PC-9 (cell line): Measurements from ENCODE around the gene ANKRD6. TPM values are rescaled to one million over a fixed set of nuclear protein-coding genes. Genes with fewer than 3 reads are reported as not detected.

Experiments
- BruUV-seq: library from RNA; stranded (reverse); fragments of 400-500 nt; replicated peaks from 2 replicates; lab custom pipeline; 2021; lab: Mats Ljungman, UMichigan
- CTCF ChIA-PET: fragments of 300-600 bp; sonication (Branson Sonifier 250); formaldehyde crosslinking; loops from one replicate; lab custom pipeline; 2022; ENCODE audit warnings: antibody characterized with exemption; lab: Charles Lee
- POLR2A ChIA-PET: fragments of 300-600 bp; sonication (Branson Sonifier 250); formaldehyde crosslinking; loops from one replicate; lab custom pipeline; 2022; ENCODE audit warnings: antibody characterized with exemption; ENCODE audit not compliant: unreplicated experiment; lab: Charles Lee
- DNase-seq, 2 experiments: peaks; one replicate each; pipeline versions ENCODE4 v3.0.0 to v3.0.0-alpha.2; 2015 to 2022; ENCODE audit warnings: mixed read lengths in 1 of 2
- H2AFZ ChIP-seq: fragments of 200-600 bp; sonication (generic); 2 replicates; pipeline ENCODE4 v1.8.1; 2017; ENCODE audit warnings: antibody characterized with exemption
- H3F3A ChIP-seq: fragments of 200-600 bp; sonication (generic); 2 replicates; pipeline ENCODE4 v1.8.1; 2017; ENCODE audit warnings: antibody characterized with exemption, mild to moderate bottlenecking, low read depth; ENCODE audit not compliant: insufficient read depth
- H3K27ac ChIP-seq: fragments of 200-600 bp; sonication (generic); 2 replicates; pipeline ENCODE4 v1.6.1; 2016; ENCODE audit warnings: mixed run types
- H3K27me3 ChIP-seq: fragments of 200-600 bp; sonication (generic); 2 replicates; pipeline ENCODE4 v1.6.1; 2016; ENCODE audit warnings: low read depth, mixed run types; ENCODE audit not compliant: insufficient read depth
- H3K36me3 ChIP-seq: fragments of 200-600 bp; sonication (generic); 2 replicates; pipeline ENCODE4 v1.6.1; 2016; ENCODE audit warnings: low read depth, mixed run types
- H3K4me1 ChIP-seq: fragments of 200-600 bp; sonication (generic); replicated peaks from 2 replicates; pipeline ENCODE4 v1.6.1; 2016; ENCODE audit warnings: mixed run types; ENCODE audit not compliant: insufficient read depth
- H3K4me2 ChIP-seq: fragments of 200-600 bp; sonication (generic); 2 replicates; pipeline ENCODE4 v1.6.1; 2017; ENCODE audit warnings: mixed run types
- H3K4me3 ChIP-seq: fragments of 200-600 bp; sonication (generic); 2 replicates; pipeline ENCODE4 v1.6.1; 2016; ENCODE audit warnings: mixed run types
- H3K79me2 ChIP-seq: fragments of 200-600 bp; sonication (generic); 2 replicates; pipeline ENCODE4 v1.6.1; 2017; ENCODE audit warnings: low read depth, mixed run types
- H3K9me2 ChIP-seq: fragments of 200-600 bp; sonication (generic); 2 replicates; pipeline ENCODE4 v1.8.1; 2017; ENCODE audit warnings: mild to moderate bottlenecking; ENCODE audit not compliant: insufficient read depth
- H3K9me3 ChIP-seq: fragments of 200-600 bp; sonication (generic); 2 replicates; pipeline ENCODE4 v1.8.1; 2016; ENCODE audit warnings: low read depth; ENCODE audit not compliant: insufficient read depth
- H4K20me1 ChIP-seq: fragments of 200-600 bp; sonication (generic); 2 replicates; pipeline ENCODE4 v1.8.1; 2017; ENCODE audit not compliant: insufficient read depth
- CTCF ChIP-seq: fragments of 200-600 bp; sonication (generic); conservative IDR thresholded peaks from 2 replicates; pipeline ENCODE4 v1.6.1; 2017; ENCODE audit warnings: mixed run types, antibody characterized with exemption, mild to moderate bottlenecking, moderate library complexity
- EZH2 ChIP-seq: fragments of 200-600 bp; sonication (generic); IDR thresholded peaks from 2 replicates; pipeline ENCODE4 v1.8.0; 2017; ENCODE audit warnings: antibody characterized with exemption, low read depth
- intact Hi-C: fragments of 100-400 bp; cut with micrococcal nuclease; formaldehyde crosslinking; loops from one replicate; pipeline ENCODE4 v1.10.0; 2022; ENCODE audit not compliant: unreplicated experiment
- total RNA-seq: library from RNA; stranded (reverse); gene quantifications from 2 replicates; pipeline ENCODE4 v1.2.3, GENCODE V29; 2021

The ANKRD6 gene
- total RNA-seq, 1 experiment from 2014 or later = 1.8 TPM

DNA sequence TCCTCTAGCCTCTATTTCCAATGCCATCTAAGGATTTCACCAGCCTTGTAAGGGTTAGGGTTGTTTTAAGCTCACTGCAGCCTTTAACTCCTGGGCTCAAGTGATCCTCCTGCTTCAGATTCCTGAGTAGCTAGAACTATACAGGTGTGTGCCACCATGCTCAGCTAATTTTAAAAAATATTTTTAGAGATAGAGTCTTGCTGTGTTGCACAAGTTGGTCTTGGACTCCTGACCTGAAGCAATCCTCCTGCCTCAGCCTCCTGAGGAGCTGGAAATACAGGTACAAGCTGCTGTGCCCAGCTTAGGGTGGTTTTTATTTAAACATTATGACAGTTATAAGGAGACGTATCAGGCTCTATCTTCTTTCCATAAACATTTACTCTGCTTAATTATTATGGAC is 26.5 kb downstream of the ANKRD6 start:
- TF ChIP-seq CTCF = no peak
- TF ChIP-seq EZH2 = no peak
- CTCF ChIA-PET = interaction anchor here (0.6 kb wide), 1 partner anchor 480 kb away, joined by 3 read pairs; no protein-coding TSS in a partner anchor
- no TSS peak for BruUV-seq

GRCh38 chr6:89460713-89461112 is 27.8 kb downstream of the ANKRD6 start:
- H3K9me2 ChIP-seq = no peaks in the 10 kb centered on the region
- no peak for TF ChIP-seq EZH2
- TF ChIP-seq CTCF = no peak
- intact Hi-C loops = no loop called here
- ChIA-PET CTCF (no interaction called here), POLR2A (no interaction called here)
- no peak overlapping the region for H3K27ac ChIP-seq
- no peaks in the 10 kb centered on the region for H3K9me3 ChIP-seq
- no peaks in the 10 kb centered on the region for H3K4me1 ChIP-seq
- no peak for DNase-seq
- no peak overlapping the region for H3K4me3 ChIP-seq
- no peak overlapping the region for H3K4me2 ChIP-seq
- H3K36me3 ChIP-seq = no peaks in the 10 kb centered on the region
- H3K27me3 ChIP-seq = no peaks in the 10 kb centered on the region
- H3K79me2 ChIP-seq = no peaks in the 10 kb centered on the region
- H4K20me1 ChIP-seq = no peaks in the 10 kb centered on the region
- no peaks in the 10 kb centered on the region for H3F3A ChIP-seq
- no TSS peak for BruUV-seq
- no peak overlapping the region for H2AFZ ChIP-seq

More for the DNA sequence above, 26.5 kb downstream of the ANKRD6 start:
- no peak overlapping the region for H3K27ac ChIP-seq
- no peaks in the 10 kb centered on the region for H3K9me3 ChIP-seq
- intact Hi-C loops = no loop called here
- no peaks in the 10 kb centered on the region for H3K27me3 ChIP-seq
- H3K4me1 ChIP-seq = no peaks in the 10 kb centered on the region
- no peak overlapping the region for H3K4me2 ChIP-seq
- no peak overlapping the region for H3K4me3 ChIP-seq
- no peaks in the 10 kb centered on the region for H3K79me2 ChIP-seq
- H3K36me3 ChIP-seq = no peaks in the 10 kb centered on the region
- no peak for DNase-seq
- no peaks in the 10 kb centered on the region for H4K20me1 ChIP-seq
- no peaks in the 10 kb centered on the region for H3F3A ChIP-seq
- H2AFZ ChIP-seq = no peak overlapping the region
- H3K9me2 ChIP-seq = no peaks in the 10 kb centered on the region
- POLR2A ChIA-PET = no interaction called here

DNA sequence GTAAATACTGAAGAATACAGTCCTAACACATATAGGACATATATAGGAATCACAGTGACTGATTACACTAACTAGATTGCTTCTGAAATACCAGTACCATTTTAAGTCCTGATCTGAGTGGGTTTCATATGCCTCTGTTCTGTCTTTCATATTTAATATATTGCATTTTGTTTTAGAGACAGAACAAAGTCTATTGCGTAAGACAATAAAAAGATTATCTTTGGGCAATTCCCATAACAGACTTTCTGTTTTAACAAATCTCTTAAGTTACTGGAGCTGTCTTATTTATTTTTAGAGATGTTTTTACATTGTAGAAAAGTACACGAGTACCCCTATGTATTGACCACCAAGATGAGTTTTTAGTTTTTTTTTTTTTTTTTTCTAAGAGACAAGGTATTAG is 29.6 kb downstream of the ANKRD6 start:
- TF ChIP-seq CTCF (no peak), EZH2 (no peak)
- ChIA-PET POLR2A (no interaction called here), CTCF (no interaction called here)
- H3K4me3 ChIP-seq = no peak overlapping the region
- H3K4me2 ChIP-seq = no peak overlapping the region
- H3F3A ChIP-seq = no peaks in the 10 kb centered on the region
- H2AFZ ChIP-seq = no peak overlapping the region
- H3K79me2 ChIP-seq = no peaks in the 10 kb centered on the region
- H3K36me3 ChIP-seq = no peaks in the 10 kb centered on the region
- DNase-seq = no peak
- BruUV-seq = no TSS peak
- H3K9me2 ChIP-seq = no peaks in the 10 kb centered on the region
- no peaks in the 10 kb centered on the region for H4K20me1 ChIP-seq
- H3K27me3 ChIP-seq = no peaks in the 10 kb centered on the region
- H3K9me3 ChIP-seq = no peaks in the 10 kb centered on the region
- no peak overlapping the region for H3K27ac ChIP-seq
- intact Hi-C loops = no loop called here
- no peaks in the 10 kb centered on the region for H3K4me1 ChIP-seq
